Measurements from ENCODE around the gene RNF215. TPM values are rescaled to one million over a fixed set of nuclear protein-coding genes. Genes with fewer than 3 reads are reported as not detected.
A peak's percentile ranks its signal among the peaks of the same experiment; 100 is the strongest.

RNF215 gene
- total RNA-seq, 1 donor from 2014 or later = 4.9 TPM

GRCh38 chr22:30396871-30397655 lies 9.9 kb upstream of the RNF215 start, which contains the start of gene SEC14L2:
Gene SEC14L2 (plus strand): TSS chr22:30397018. CDS start chr22:30397117, 99 bp downstream.
- H3K4me3 ChIP-seq = peak within 1 kb of the TSS; percentile 73
- H3K36me3 ChIP-seq = no peaks in the 10 kb centered on the region
- intact Hi-C loops (cut with micrococcal nuclease) = no loop called here
- H3K9me3 ChIP-seq (replicated peaks) = no peaks in the 10 kb centered on the region
- H3K27me3 ChIP-seq (ENCODE audit: low read depth) = peaks cover 64% of the 10 kb centered on the region
- peaks cover 21% of the 10 kb centered on the region for H3K4me1 ChIP-seq
- peak; percentile 72 for DNase-seq
- TF ChIP-seq CTCF (IDR thresholded peaks at IDR 0.05; ENCODE audit: borderline replicate concordance) = no peak
- no peak within 1 kb of the TSS for H3K27ac ChIP-seq (replicated peaks)

DNA sequence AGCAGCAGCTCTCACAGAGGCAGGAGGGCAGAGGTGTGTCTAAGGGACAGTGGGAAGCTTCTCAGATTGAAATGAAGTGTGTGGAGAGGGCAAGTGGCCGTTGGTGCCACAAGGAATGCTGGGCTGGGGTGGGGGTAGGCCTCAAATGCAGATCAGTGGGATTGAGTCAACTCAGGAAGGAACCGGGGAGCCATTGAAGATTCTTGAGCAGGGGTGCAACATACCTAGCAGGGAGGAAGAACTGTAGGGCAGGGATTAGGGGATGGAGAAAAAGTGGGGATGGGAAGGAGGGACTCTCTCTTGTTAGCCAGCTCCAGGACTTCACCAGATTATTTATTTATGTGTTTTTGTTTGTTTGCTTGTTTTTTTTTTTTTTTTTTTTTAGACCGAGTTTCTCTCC lies 6.7 kb upstream of the RNF215 start:
- peaks cover 21% of the 10 kb centered on the region for H3K4me1 ChIP-seq
- no peak overlapping the region for H3K27ac ChIP-seq (replicated peaks)
- H3K27me3 ChIP-seq (ENCODE audit: low read depth) = peaks cover 64% of the 10 kb centered on the region
- H3K4me3 ChIP-seq = no peak overlapping the region
- intact Hi-C loops (cut with micrococcal nuclease) = no loop called here
- H3K36me3 ChIP-seq = no peaks in the 10 kb centered on the region
- no peak for TF ChIP-seq CTCF (IDR thresholded peaks at IDR 0.05; ENCODE audit: borderline replicate concordance)
- H3K9me3 ChIP-seq (replicated peaks) = no peaks in the 10 kb centered on the region
- no peak for DNase-seq

- intact Hi-C loops (cut with micrococcal nuclease) = no loop called here
- Histone ChIP-seq H3K4me1 (peaks cover 21% of the 10 kb centered on the region), H3K9me3 (replicated peaks) (no peaks in the 10 kb centered on the region), H3K27me3 (ENCODE audit: low read depth) (peaks cover 60% of the 10 kb centered on the region), H3K27ac (replicated peaks) (no peak overlapping the region), H3K4me3 (no peak overlapping the region), H3K36me3 (no peaks in the 10 kb centered on the region)
- DNase-seq = no peak
- TF ChIP-seq CTCF (IDR thresholded peaks at IDR 0.05; ENCODE audit: borderline replicate concordance) = no peak
Measured at GRCh38 chr22:30393322-30393680, 6.1 kb upstream of the RNF215 start.

DNA sequence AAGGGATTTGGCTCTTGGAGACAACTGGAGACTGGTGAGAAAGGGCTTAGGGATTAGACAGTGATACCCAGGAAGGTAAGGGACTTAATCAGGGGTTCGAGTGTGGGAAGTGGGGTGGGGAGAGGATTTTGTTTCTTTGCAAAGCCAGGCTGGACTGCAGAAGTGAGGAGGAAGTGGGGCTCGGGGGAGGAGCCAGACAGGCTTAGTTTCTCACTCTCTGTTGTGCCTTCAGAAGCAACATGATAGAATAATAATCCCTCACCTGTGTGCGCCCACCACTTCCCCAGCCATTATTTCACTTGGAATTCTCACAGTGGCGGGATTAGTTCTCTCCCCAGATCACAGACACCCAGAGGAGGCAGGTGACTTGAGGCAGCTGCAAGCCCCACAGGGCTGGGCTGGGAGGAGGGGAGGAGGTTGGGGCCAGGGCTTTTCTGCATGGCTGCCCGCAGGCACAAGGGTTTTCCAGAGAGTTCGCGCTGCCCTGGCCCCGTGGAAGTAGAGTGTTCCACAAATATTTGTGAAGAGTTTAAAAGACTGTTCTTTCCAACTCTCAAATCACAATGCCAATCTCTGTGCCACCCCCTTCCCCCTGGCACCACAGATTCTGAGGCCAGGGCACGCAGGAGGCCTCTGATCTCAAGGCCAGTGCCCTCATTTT lies 5.6 kb upstream of the RNF215 start:
- no peak for TF ChIP-seq CTCF (IDR thresholded peaks at IDR 0.05; ENCODE audit: borderline replicate concordance)
- intact Hi-C loops (cut with micrococcal nuclease) = no loop called here
- H3K4me3 ChIP-seq = no peak overlapping the region
- no peak overlapping the region for H3K27ac ChIP-seq (replicated peaks)
- H3K36me3 ChIP-seq = no peaks in the 10 kb centered on the region
- peaks cover 55% of the 10 kb centered on the region for H3K27me3 ChIP-seq (ENCODE audit: low read depth)
- no peak for DNase-seq
- peaks cover 17% of the 10 kb centered on the region for H3K4me1 ChIP-seq
- no peaks in the 10 kb centered on the region for H3K9me3 ChIP-seq (replicated peaks)

GRCh38 chr22:30390974-30391691 lies 3.9 kb upstream of the RNF215 start:
- H3K9me3 ChIP-seq (replicated peaks) = no peaks in the 10 kb centered on the region
- TF ChIP-seq CTCF (IDR thresholded peaks at IDR 0.05; ENCODE audit: borderline replicate concordance) = peak; percentile 74
- no peaks in the 10 kb centered on the region for H3K36me3 ChIP-seq
- H3K4me1 ChIP-seq = peaks cover 11% of the 10 kb centered on the region
- no peak overlapping the region for H3K4me3 ChIP-seq
- no peak overlapping the region for H3K27ac ChIP-seq (replicated peaks)
- DNase-seq = peak; percentile 33
- H3K27me3 ChIP-seq (ENCODE audit: low read depth) = peaks cover 39% of the 10 kb centered on the region
- intact Hi-C loops (cut with micrococcal nuclease) = no loop called here

Measured in left ventricle myocardium inferior (tissue), 1 donor.